ENCODE measurements around the gene SLC27A4.

The SLC27A4 gene

GRCh38 chr9:128321879-128322403 is 18.4 kb upstream of the SLC27A4 start:
- Histone ChIP-seq H3K18ac (ENCODE audit: low read depth in 1 of 2, low read length in 2 of 2) (peak overlapping the region in 1 of 2 experiments; percentile 21), H3K9ac (ENCODE audit: low read length) (peak overlapping the region; percentile 93), H3K4me3 (ENCODE audit: insufficient read depth in 1 of 2, low read depth in 1 of 2, low read length in 2 of 2) (peak overlapping the region; percentile 91 to 92), H3K14ac (ENCODE audit: low read length in 2 of 2) (no peak overlapping the region), H3K36me3 (ENCODE audit: control insufficient read depth in 1 of 2, insufficient read depth in 2 of 2, low read depth in 1 of 2, low read length in 2 of 2) (peaks cover 28 to 41% of the 10 kb centered on the region in 2 experiments), H3K23ac (ENCODE audit: low read length in 2 of 2) (no peak overlapping the region), H3K27me3 (ENCODE audit: control insufficient read depth in 1 of 2, insufficient read depth in 1 of 2, low read length in 2 of 2) (no peaks in the 10 kb centered on the region), H4K8ac (ENCODE audit: low read length) (peak overlapping the region; percentile 45), H3K4ac (ENCODE audit: low read depth in 1 of 2, low read length in 2 of 2) (peak overlapping the region in 1 of 2 experiments; percentile 40), H2BK5ac (ENCODE audit: low read depth, low read length, poor library complexity, severe bottlenecking) (no peak overlapping the region), H2BK12ac (ENCODE audit: low read length in 2 of 2) (no peak overlapping the region), H2AK5ac (ENCODE audit: low read length, severe bottlenecking) (no peak overlapping the region), H3K79me1 (replicated peaks; ENCODE audit: low read length, poor library complexity, severe bottlenecking) (peaks cover 34% of the 10 kb centered on the region), H2BK15ac (ENCODE audit: low read depth, poor library complexity, severe bottlenecking) (peak overlapping the region; percentile 78), H4K91ac (ENCODE audit: low read length) (no peak overlapping the region), H3K4me2 (ENCODE audit: low read length, poor library complexity, severe bottlenecking) (peak overlapping the region; percentile 72), H2BK120ac (ENCODE audit: low read depth, low read length) (no peak overlapping the region), H3K27ac (ENCODE audit: low read length, poor library complexity, severe bottlenecking) (no peak overlapping the region), H3K4me1 (ENCODE audit: control insufficient read depth, insufficient read depth, low read depth, low read length) (peaks cover 12% of the 10 kb centered on the region), H3K9me3 (ENCODE audit: control insufficient read depth, low read length) (no peaks in the 10 kb centered on the region), H2AFZ (ENCODE audit: low read depth, low read length) (no peak overlapping the region)
- 4% methylated on average over 21 of the region's 21 CpGs for WGBS
- DNase-seq = no peak

- peak within 1 kb of the TSS; percentile 91 for H3K4me2 ChIP-seq (ENCODE audit: low read length, poor library complexity, severe bottlenecking)
- peak within 1 kb of the TSS; percentile 95 for H3K27ac ChIP-seq (ENCODE audit: low read length, poor library complexity, severe bottlenecking)
- H2BK15ac ChIP-seq (ENCODE audit: low read depth, poor library complexity, severe bottlenecking) = peak within 1 kb of the TSS; percentile 78
- peak within 1 kb of the TSS; percentile 78 to 83 for H3K4ac ChIP-seq (ENCODE audit: low read depth in 1 of 2, low read length in 2 of 2)
- peak within 1 kb of the TSS; percentile 0 for H2AK5ac ChIP-seq (ENCODE audit: low read length, severe bottlenecking)
- peak within 1 kb of the TSS; percentile 29 to 63 for H3K23ac ChIP-seq (ENCODE audit: low read length in 2 of 2)
- H3K9me3 ChIP-seq (ENCODE audit: control insufficient read depth, low read length) = no peaks in the 10 kb centered on the region
- peak within 1 kb of the TSS; percentile 98 for H2AFZ ChIP-seq (ENCODE audit: low read depth, low read length)
- no peaks in the 10 kb centered on the region for H3K27me3 ChIP-seq (ENCODE audit: control insufficient read depth in 1 of 2, insufficient read depth in 1 of 2, low read length in 2 of 2)
- H3K79me1 ChIP-seq (replicated peaks; ENCODE audit: low read length, poor library complexity, severe bottlenecking) = peaks cover 32% of the 10 kb centered on the region
- H2BK12ac ChIP-seq (ENCODE audit: low read length in 2 of 2) = peak within 1 kb of the TSS in 1 of 2 experiments; percentile 73
- DNase-seq = peak; percentile 97
- peaks cover 12% of the 10 kb centered on the region for H3K4me1 ChIP-seq (ENCODE audit: control insufficient read depth, insufficient read depth, low read depth, low read length)
- H3K4me3 ChIP-seq (ENCODE audit: insufficient read depth in 1 of 2, low read depth in 1 of 2, low read length in 2 of 2) = peak within 1 kb of the TSS; percentile 91 to 92
- H2BK5ac ChIP-seq (ENCODE audit: low read depth, low read length, poor library complexity, severe bottlenecking) = peak within 1 kb of the TSS; percentile 95
- WGBS = under 1% methylated on average over 79 of the region's 83 CpGs
- peak within 1 kb of the TSS; percentile 93 for H4K8ac ChIP-seq (ENCODE audit: low read length)
- peak within 1 kb of the TSS; percentile 75 for H2BK120ac ChIP-seq (ENCODE audit: low read depth, low read length)
- H3K14ac ChIP-seq (ENCODE audit: low read length in 2 of 2) = peak within 1 kb of the TSS in 1 of 2 experiments; percentile 86
- H3K36me3 ChIP-seq (ENCODE audit: control insufficient read depth in 1 of 2, insufficient read depth in 2 of 2, low read depth in 1 of 2, low read length in 2 of 2) = peaks cover 30 to 41% of the 10 kb centered on the region in 2 experiments
- H3K9ac ChIP-seq (ENCODE audit: low read length) = peak within 1 kb of the TSS; percentile 93
- peak within 1 kb of the TSS; percentile 97 for H4K91ac ChIP-seq (ENCODE audit: low read length)
- H3K18ac ChIP-seq (ENCODE audit: low read depth in 1 of 2, low read length in 2 of 2) = peak within 1 kb of the TSS; percentile 89 to 100
Observed at GRCh38 chr9:128322404-128323211, 17.7 kb upstream of the SLC27A4 start, which contains the start of the genes COQ4 and TRUB2. Gene COQ4, plus strand, starts transcription at chr9:128322839. Its CDS starts 20 bp downstream, at chr9:128322859. Gene TRUB2, minus strand, starts transcription at chr9:128322447. Its CDS starts 39 bp downstream, at chr9:128322408.

GRCh38 chr9:128323212-128323730 is 17.1 kb upstream of the SLC27A4 start:
- peaks cover 12% of the 10 kb centered on the region for H3K4me1 ChIP-seq (ENCODE audit: control insufficient read depth, insufficient read depth, low read depth, low read length)
- H3K79me1 ChIP-seq (replicated peaks; ENCODE audit: low read length, poor library complexity, severe bottlenecking) = peaks cover 34% of the 10 kb centered on the region
- H3K36me3 ChIP-seq (ENCODE audit: control insufficient read depth in 1 of 2, insufficient read depth in 2 of 2, low read depth in 1 of 2, low read length in 2 of 2) = peaks cover 37 to 45% of the 10 kb centered on the region in 2 experiments
- H2AK5ac ChIP-seq (ENCODE audit: low read length, severe bottlenecking) = no peak overlapping the region
- peak overlapping the region; percentile 24 for H2AFZ ChIP-seq (ENCODE audit: low read depth, low read length)
- H3K9me3 ChIP-seq (ENCODE audit: control insufficient read depth, low read length) = no peaks in the 10 kb centered on the region
- peak overlapping the region; percentile 91 for H3K4me2 ChIP-seq (ENCODE audit: low read length, poor library complexity, severe bottlenecking)
- DNase-seq = peak; percentile 87
- H3K14ac ChIP-seq (ENCODE audit: low read length in 2 of 2) = no peak overlapping the region
- no peak overlapping the region for H2BK15ac ChIP-seq (ENCODE audit: low read depth, poor library complexity, severe bottlenecking)
- peak overlapping the region in 1 of 2 experiments; percentile 43 for H2BK12ac ChIP-seq (ENCODE audit: low read length in 2 of 2)
- peak overlapping the region; percentile 79 for H3K27ac ChIP-seq (ENCODE audit: low read length, poor library complexity, severe bottlenecking)
- WGBS = 30% methylated on average over 14 of the region's 16 CpGs
- peak overlapping the region; percentile 29 to 63 for H3K23ac ChIP-seq (ENCODE audit: low read length in 2 of 2)
- no peak overlapping the region for H2BK120ac ChIP-seq (ENCODE audit: low read depth, low read length)
- H3K27me3 ChIP-seq (ENCODE audit: control insufficient read depth in 1 of 2, insufficient read depth in 1 of 2, low read length in 2 of 2) = no peaks in the 10 kb centered on the region
- peak overlapping the region; percentile 91 to 92 for H3K4me3 ChIP-seq (ENCODE audit: insufficient read depth in 1 of 2, low read depth in 1 of 2, low read length in 2 of 2)
- H3K18ac ChIP-seq (ENCODE audit: low read depth in 1 of 2, low read length in 2 of 2) = peak overlapping the region in 1 of 2 experiments; percentile 80
- peak overlapping the region; percentile 93 for H3K9ac ChIP-seq (ENCODE audit: low read length)
- H4K8ac ChIP-seq (ENCODE audit: low read length) = peak overlapping the region; percentile 93
- peak overlapping the region; percentile 22 for H4K91ac ChIP-seq (ENCODE audit: low read length)
- H2BK5ac ChIP-seq (ENCODE audit: low read depth, low read length, poor library complexity, severe bottlenecking) = no peak overlapping the region
- H3K4ac ChIP-seq (ENCODE audit: low read depth in 1 of 2, low read length in 2 of 2) = peak overlapping the region in 1 of 2 experiments; percentile 78

GRCh38 chr9:128323791-128324190 is 16.5 kb upstream of the SLC27A4 start:
- Histone ChIP-seq H3K36me3 (ENCODE audit: control insufficient read depth in 1 of 2, insufficient read depth in 2 of 2, low read depth in 1 of 2, low read length in 2 of 2) (peaks cover 42 to 51% of the 10 kb centered on the region in 2 experiments), H2BK5ac (ENCODE audit: low read depth, low read length, poor library complexity, severe bottlenecking) (no peak overlapping the region), H3K9ac (ENCODE audit: low read length) (peak overlapping the region; percentile 93), H2AK5ac (ENCODE audit: low read length, severe bottlenecking) (no peak overlapping the region), H3K23ac (ENCODE audit: low read length in 2 of 2) (no peak overlapping the region), H2BK15ac (ENCODE audit: low read depth, poor library complexity, severe bottlenecking) (no peak overlapping the region), H4K91ac (ENCODE audit: low read length) (no peak overlapping the region), H3K4me2 (ENCODE audit: low read length, poor library complexity, severe bottlenecking) (peak overlapping the region; percentile 91), H3K14ac (ENCODE audit: low read length in 2 of 2) (no peak overlapping the region), H3K18ac (ENCODE audit: low read depth in 1 of 2, low read length in 2 of 2) (no peak overlapping the region), H2AFZ (ENCODE audit: low read depth, low read length) (no peak overlapping the region), H3K27ac (ENCODE audit: low read length, poor library complexity, severe bottlenecking) (no peak overlapping the region), H3K4me1 (ENCODE audit: control insufficient read depth, insufficient read depth, low read depth, low read length) (peaks cover 14% of the 10 kb centered on the region), H3K9me3 (ENCODE audit: control insufficient read depth, low read length) (no peaks in the 10 kb centered on the region), H3K4ac (ENCODE audit: low read depth in 1 of 2, low read length in 2 of 2) (no peak overlapping the region), H4K8ac (ENCODE audit: low read length) (no peak overlapping the region), H3K27me3 (ENCODE audit: control insufficient read depth in 1 of 2, insufficient read depth in 1 of 2, low read length in 2 of 2) (no peaks in the 10 kb centered on the region), H2BK120ac (ENCODE audit: low read depth, low read length) (no peak overlapping the region), H2BK12ac (ENCODE audit: low read length in 2 of 2) (no peak overlapping the region), H3K79me1 (replicated peaks; ENCODE audit: low read length, poor library complexity, severe bottlenecking) (peaks cover 36% of the 10 kb centered on the region), H3K4me3 (ENCODE audit: insufficient read depth in 1 of 2, low read depth in 1 of 2, low read length in 2 of 2) (peak overlapping the region in 1 of 2 experiments; percentile 91)
- DNase-seq = peak; percentile 27
- 88% methylated on average over 9 of the region's 12 CpGs for WGBS

Measured in mesenchymal stem cell (in vitro differentiated cells and primary cell).